HG02884 (cell line): ENCODE measurements around the gene PRND.

Experiments
- ATAC-seq: cut with Tn5 transposase; IDR thresholded peaks from one replicate; pipeline ENCODE4 v1.9.1; 2021; ENCODE audit warnings: mild to moderate bottlenecking, moderate library complexity; ENCODE audit not compliant: unreplicated experiment

Gene PRND

DNA sequence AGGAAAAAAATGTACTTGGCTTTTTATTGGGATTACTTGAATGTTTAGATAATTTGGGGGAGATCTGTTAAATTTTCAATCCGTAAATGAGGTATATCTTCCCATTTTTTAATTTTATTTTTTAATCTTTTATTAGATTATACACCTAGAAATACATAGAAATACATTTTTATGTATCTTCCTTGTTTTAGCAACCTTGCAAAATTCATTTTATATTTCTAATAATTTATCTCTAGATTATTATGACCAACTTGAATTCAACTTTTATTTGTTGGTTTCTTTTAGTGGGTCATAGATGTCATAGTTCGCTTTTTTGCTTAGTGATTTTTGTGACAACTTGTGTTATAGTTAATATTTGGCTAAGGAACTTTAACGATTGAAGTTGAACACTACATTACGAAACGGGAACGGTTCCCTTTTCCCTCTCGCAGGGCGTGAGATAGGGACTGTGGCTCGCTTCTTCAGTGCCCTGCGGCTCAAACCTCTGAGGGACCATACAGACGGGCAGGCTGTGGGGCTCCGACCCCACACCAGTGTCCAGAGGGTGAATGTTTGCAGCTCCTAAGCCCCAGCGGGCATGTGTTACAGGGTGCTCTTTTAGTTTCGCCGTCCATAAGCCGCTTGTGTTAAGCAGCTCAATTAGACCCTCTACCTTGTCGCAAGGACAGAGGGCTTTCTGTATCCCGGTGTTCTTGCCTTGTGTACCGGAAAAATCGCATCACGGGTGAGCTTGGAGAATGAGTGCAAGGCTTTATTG, 53.8 kb downstream of the PRND start:
- no peak for ATAC-seq

DNA sequence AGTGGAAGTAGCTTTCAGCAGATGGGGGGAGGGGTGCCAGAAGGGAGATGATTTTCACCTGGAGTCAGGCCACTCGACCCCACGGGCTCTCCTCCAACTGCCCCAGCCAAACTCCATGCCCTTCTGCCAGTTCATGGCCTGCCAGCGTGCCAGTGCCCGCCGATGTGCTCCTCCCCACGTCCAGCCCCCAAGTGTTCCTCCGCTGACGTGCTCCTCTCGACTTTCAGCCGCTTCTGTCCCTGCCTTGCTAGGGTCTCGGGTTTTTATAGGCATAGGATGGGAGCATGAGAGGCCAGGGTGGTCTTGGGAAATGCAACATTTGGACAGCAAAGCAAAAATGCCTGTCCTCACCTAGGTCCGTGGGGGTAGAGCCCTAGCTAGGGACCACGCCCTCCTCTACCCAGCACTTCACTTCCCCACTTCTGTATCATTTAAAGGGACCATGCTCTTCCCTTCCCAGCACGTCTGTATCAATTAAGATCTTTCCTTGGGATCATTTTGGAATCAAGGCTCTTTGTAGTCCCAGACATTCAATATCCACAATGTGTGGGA, 54.4 kb downstream of the PRND start:
- ATAC-seq, result no peak
